Cardiac septum (tissue), 1 donor: Measurements from ENCODE around the gene NME4. TPM values are rescaled to one million over a fixed set of nuclear protein-coding genes. Genes with fewer than 3 reads are reported as not detected.
"Not testable (repeated sequence)": the region's sequence is repeated elsewhere in the genome, so short reads cannot be mapped to it uniquely, and the experiment has no call there.

ENCODE experiments used
- DNase-seq: peaks from one replicate; pipeline ENCODE4 v3.0.0-alpha.2; 2020; ENCODE audit warnings: low spot score
- intact Hi-C: fragments of 100-400 bp; cut with DNase I; formaldehyde crosslinking; loops from one replicate; pipeline ENCODE4 v1.14.0; 2022
- long read RNA-seq: library from polyadenylated mRNA; unstranded; transcript quantifications from one replicate; pipeline ENCODE4 v2.0.0, GENCODE V29; 2021
- total RNA-seq: library from RNA; stranded (reverse); fragmentation: NEBNext Ultra II Directional; extraction: Animal tissue kit (Norgen Biotek cat#: 25700); gene quantifications from one replicate; pipeline ENCODE4 v1.2.1, GENCODE V29; 2021
- donor health status: DM: no; HTN: no; CAD: no.

Gene NME4
- total RNA-seq, result 65.0 TPM
- long read RNA-seq, transcript NME4-211 (6 exons, 1,193 nt), result minor isoform, 5 of 67 reads
- long read RNA-seq, transcript NME4-201 (5 exons, 995 nt), result major isoform, 40 of 67 reads
- long read RNA-seq, partial matches to known transcripts, result 5 of 67 reads
- long read RNA-seq, other reads (novel, unspliced or antisense), result 14 of 67 reads

DNA sequence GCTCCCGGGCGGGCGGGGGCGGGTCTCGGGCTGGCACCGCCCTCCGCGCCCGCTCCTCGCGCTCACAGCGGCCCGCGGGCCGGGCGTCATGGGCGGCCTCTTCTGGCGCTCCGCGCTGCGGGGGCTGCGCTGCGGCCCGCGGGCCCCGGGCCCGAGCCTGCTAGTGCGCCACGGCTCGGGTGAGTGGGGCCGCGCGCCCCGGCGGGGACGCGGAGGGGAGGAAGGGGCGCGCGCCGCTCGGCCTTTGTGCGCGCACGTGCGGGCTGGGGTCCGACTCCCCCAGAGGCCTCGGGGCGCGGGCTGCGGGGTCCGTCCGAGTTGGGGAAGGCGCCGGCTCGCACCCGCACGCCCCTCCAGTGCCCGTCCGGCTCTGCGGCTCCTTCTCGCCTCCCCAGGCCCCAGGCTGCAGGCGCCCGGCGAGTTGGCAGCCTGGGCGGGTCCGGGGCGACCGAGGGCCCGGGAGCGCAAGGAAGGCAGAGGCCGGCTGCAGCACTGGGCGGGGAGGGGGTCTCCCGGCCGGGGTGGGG, at the start of gene NME4:
TSS of gene NME4 (plus strand) at position 65 of the 527 bp plus-strand sequence. CDS start at position 89, 24 bp downstream.
- intact Hi-C loops, result no loop called here
- DNase-seq, result no peak

DNA sequence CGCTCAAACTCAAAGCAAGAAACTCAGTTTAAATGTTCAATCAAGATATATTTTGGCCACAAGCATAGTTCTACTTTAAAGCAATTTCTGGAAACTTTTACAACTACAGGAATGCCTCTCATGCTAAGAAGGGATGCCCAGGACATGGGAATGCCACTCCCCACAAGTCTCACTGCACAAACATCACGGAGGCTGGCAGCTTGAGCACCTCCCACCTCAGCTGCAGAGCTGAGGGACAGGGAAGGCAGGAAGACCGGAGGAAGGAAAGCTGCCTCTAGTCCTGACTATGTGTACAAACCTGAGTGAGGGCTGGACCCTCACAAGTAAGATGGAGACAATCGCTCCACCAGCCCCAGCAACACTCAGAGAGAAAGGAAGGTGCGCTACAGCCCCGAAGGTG, 49.8 kb upstream of the NME4 start:
- intact Hi-C loops, result no loop called here
- DNase-seq, result no peak

DNA sequence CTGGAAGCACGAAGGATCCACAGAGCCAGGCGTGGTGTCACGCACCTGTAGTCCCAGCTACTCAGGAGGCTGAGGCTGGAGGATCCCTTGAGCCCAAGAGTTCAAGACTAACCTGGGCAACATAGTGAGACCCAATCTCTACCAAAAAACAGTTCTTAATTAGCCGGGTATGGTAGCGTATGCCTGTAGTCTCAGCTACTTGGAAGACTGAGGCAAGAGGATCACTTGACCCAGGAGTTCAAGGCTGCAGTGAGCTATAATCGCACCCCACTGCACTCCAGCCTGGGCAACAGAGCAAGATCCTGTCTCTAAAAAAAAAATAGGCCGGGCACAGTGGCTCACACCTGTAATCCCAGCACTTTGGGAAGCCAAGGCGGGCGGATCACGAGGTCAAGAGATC, 48.5 kb upstream of the NME4 start:
- intact Hi-C loops, DNase-seq: not testable (repeated sequence)

DNA sequence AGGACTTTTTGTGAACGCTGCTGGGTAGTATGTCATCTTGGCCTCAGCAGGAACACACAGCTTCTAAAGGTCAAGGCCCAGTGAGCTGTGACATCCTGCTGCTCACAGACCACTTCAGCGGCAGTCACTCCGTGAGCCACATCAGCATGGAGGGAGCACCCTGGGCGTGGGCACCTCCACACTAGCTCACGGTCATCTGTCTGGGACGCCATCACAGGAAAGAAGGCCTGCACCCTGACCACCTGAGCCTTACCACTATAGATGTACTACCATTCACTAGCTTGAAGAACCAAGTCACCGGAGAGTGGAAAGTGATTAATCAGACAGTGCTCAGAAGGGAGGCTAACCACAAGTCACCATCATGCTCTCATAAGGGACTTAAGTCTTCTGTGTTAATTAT, 47.8 kb upstream of the NME4 start:
- intact Hi-C loops, result no loop called here
- DNase-seq, result no peak

DNA sequence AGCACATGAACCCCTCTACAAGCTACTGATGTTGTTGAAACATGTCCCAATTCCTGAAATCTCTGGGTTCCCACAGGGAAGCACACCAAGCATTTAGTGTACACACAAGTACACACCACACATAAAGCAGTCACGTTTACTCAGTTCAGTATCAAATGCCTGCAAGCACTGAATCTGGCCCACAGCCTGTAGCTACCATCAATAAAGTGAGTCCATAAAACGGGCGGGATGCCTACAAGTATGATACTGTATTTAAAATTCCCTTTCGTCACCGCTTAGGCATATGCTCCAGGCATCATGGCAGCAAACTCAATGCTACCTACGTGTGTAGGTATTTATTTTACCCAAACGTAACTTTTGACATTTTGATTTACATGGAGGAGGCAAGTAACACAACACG, 46.8 kb upstream of the NME4 start:
- intact Hi-C loops, result no loop called here

GRCh38 chr16:351804-352520, 45.0 kb upstream of the NME4 start:
- no peak for DNase-seq
- intact Hi-C loops, result loop anchor here (2.0 kb wide), 1 partner anchor 123 kb away; the partner anchor contains the start of gene LUC7L

More for the DNA sequence above, 46.8 kb upstream of the NME4 start:
- DNase-seq, result no peak

GRCh38 chr16:352547-353403, 44.2 kb upstream of the NME4 start, which contains the start of gene AXIN1:
AXIN1 (minus strand) TSS chr16:352723; CDS start chr16:347025, 5,698 bp downstream.
- intact Hi-C loops, result loop anchor here (2.0 kb wide), 1 partner anchor 124 kb away; the partner anchor contains the start of gene LUC7L
- DNase-seq, result peak; percentile 99

GRCh38 chr16:353404-354290, 43.4 kb upstream of the NME4 start:
- intact Hi-C loops, result loop anchor here (2.0 kb wide), 1 partner anchor 125 kb away; the partner anchor contains the start of gene LUC7L
- DNase-seq, result no peak

DNA sequence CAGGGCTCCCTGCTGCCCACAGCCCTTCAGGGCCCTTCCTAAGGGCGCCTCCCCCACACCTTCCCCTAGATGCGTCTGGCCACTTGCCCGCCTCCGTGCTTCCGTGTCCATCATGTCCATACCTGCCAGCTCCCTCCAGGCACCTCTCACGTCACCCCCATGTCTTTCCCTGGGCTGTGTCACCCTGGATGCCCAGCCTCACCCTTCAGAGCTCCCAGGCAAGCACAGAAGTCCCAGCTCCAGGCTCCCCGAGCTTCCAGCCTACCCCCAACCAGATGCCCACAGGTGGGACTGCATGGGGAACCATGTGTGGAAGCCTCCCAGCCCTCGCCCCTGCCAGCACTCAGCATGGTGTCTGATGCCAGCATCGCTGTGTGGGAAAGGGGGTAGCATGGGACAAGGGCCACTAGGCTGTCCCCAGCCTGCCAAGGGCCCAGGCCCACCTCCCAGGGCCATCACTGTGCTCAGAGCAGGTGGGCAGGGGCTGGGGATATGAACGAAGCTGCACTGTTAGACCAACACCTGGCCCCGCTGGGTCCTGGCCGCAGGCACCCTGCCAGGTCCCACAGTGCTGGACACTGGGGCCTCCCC, 42.6 kb upstream of the NME4 start:
- no peak for DNase-seq
- intact Hi-C loops, result no loop called here

DNA sequence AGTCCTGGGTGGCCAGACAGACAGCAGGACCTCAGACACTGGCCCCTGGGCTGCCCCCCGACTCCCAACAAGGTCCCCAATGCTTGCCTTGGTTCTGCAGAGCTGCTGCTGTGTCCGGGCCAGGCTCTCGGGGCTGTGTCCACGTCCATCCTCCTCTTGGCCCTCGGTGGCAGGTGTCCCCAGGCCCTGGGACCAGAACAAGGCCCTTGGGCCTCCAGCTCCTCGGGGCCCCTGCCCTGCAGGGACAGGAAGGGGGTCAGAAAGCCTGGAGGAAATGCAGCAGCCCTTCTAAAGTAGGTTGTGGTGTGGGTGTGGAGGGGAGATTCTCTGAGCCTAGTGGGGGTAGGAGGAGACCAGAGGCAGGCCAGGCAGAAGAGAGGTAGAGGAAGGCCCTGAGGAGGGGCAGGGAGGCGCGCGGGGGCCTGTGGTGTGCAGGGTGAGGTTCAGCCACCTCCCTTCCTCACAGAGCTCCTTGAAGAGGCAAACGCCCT, 42.0 kb upstream of the NME4 start:
- DNase-seq, result no peak
- intact Hi-C loops, result no loop called here

DNA sequence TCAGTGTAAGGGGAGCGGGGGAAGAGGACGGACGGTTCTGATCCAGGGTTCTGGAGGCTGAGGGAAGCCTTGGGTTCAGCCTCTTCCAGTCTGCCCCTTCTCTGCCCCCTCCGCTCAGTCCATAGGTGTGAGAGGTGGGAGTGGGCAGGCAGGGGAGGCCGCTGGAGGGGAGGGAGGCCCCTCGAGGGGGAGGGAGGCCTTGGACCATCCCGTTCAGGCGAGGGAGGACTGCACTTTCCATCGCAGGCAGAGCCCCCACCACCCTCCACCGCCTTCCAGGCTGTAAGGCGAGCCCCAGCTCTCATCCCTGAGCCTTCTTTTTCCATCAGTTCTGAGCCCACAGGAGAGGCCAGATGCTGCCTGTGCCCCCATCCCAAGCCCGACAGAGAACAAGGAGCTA, 40.3 kb upstream of the NME4 start:
- intact Hi-C loops, result no loop called here
- DNase-seq, result no peak

DNA sequence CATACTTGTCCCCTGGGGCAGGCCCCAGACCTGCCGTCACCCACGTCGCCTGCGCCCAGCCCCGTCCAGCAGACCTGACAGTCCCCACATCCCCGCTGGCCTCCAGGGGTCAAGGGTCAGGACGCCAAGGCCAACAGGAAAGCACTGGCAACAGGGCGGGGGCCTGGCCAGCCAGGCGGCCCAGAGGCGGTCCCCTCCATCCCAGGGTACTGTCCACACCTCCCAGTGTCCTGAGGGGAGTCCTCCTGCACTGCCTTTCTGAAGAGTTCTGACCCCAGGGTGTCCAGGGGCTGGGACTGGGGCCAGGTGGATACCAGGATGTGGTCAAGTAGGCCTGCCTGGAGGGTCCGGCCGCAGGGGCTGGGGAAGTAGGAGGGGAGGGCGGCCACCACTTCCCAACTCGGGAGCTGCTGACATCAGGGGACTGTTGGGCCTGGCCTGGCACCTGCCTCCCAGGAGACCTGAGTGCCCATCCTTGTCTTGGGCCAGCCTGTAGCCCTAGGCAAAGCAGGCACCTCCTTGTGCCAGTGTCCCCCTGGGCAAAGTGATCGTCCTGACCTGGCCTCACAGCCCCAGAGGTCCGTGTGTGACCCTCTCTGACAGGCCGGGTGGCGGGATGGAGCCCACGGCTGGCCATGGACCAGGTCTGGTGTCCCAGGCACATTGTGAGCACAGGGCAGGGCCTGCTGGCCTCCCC, 37.8 kb upstream of the NME4 start:
- intact Hi-C loops, result no loop called here
- no peak for DNase-seq

DNA sequence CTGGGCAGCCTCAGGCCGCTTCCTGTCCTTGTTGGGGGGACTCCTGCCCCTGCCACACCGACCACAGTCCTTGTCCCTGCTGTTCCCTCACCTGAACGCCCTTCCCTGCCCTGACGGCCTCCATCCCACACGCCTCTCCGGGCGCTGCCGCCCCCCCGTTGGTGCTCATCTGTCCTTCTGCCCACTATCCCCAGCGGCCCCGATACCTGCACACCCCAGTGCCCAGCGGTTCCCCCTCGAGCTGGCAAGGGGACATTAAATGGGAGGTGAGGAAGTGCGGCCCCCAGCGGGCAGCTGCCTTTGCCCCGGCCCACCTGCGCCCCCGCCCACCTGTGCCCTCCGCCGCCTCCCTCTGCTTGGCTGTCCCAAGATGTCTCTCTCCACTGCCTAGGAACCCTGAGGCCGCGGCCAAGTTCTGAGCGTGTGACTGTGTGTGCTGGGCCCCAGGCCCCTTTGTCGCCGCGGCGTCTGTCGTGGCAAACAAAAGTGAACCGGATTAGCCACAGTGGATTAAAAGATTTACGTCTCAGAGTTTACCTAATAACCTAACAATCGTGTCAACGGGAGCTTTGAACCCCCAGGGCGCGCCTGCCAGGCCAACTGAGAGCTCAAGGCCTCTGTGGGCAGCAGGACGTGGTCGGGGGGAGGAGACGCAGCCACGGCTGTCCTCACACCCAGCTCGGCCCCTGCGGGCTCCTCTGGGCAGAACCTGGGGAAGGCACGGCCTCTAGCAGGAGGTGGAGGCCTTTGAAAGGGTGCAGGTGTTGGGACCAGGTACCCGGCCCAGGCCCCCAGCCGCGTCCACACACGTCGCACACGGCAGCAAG, 36.9 kb upstream of the NME4 start:
- intact Hi-C loops, result no loop called here
- DNase-seq, result no peak

DNA sequence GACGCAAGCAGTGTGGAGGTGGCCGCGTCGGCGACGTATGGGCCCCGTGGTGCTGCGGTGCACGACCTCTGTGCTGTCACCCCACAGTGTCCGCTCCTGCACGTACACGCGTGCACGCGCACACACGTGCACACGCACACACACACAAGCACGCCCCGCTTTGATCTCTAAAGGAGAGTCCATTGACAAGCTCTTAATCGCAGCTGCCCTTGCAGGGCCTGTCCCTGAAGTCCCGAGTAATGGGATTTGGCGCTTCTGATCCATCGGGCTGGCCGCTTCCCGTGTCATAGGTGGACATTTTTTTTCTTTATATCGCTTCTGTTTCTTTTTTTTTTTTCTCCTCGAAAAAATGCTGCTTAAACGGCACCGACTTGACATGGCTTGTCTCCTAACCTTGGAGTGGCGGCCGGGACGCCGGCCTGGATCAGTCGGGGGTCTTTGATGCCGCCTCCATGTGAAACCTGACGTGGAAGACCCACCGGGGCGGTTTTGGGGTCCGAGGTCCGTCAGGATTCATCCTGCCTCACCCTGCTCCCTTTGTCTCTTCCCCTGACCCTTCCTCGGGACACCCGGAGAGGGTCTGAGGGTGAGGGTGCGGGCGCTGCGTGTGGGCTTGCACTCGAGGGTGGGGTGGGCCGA, 36.2 kb upstream of the NME4 start:
- DNase-seq, result no peak
- intact Hi-C loops, result no loop called here

DNA sequence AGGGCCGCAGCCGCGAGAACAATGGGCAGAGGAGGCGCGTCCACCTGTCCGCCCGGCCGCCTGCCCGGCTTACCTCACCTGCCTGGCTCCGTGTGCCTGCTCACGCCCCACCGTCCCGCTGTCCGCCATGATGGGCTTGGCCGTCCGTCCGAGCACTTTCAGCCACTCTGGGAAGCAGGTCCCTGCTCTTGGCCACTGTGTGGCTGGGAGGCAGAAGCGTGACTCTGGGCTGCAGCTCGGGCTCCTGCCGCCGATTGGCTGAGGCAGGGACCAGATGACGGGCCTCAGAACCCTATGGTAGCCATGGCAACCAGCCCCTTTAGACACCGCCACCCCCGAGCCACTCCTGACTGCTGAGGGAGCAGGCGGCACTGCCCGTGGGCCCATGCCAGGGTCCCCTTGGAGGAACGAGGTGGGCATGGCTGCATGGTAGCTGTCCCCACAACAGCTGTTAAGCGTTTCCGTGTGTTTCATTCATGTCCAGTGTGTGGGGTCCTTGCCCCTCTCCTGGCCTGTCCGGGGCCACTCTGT, 35.6 kb upstream of the NME4 start:
- no peak for DNase-seq
- intact Hi-C loops, result no loop called here
